ENCODE data around the gene ENPP3. TPM values are rescaled to one million over a fixed set of nuclear protein-coding genes. Genes with fewer than 3 reads are reported as not detected.

ENPP3 gene
- polyA plus RNA-seq, 1 of the 3 experiments (the other 2 are of a cell fraction) = not detected

DNA sequence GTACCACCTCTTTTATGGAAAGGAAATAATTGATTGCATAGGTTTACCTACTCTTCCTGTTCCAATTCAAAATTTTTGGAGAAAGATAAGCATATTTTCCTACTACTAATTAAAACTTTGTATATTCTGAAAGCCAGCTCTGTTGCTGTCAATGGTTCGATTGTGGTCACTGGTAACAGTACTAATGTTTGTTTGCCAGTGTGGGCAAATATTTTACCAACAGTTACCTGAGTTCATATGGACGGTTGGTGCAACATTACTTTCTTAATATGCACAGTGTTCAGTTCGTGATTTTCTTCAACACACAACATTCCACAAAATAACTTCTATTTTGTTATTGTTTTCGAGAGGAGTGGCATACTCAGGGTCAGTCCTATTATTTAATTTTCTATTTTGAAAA is 90.8 kb downstream of the ENPP3 start:
- no peaks in the 10 kb centered on the region for H3K9me2 ChIP-seq
- no peaks in the 10 kb centered on the region for H3K79me2 ChIP-seq (ENCODE audit: insufficient read depth)
- no peak overlapping the region for H3K9ac ChIP-seq
- no peaks in the 10 kb centered on the region for H3K9me3 ChIP-seq
- ChIA-PET POLR2A (no interaction called here), CTCF (no interaction called here)
- no peak overlapping the region for H3K4me3 ChIP-seq (ENCODE audit: low read depth in 2 of 2, low read length in 1 of 2)
- H3K36me3 ChIP-seq (replicated peaks in 1 of 2; ENCODE audit: control insufficient read depth in 1 of 2, insufficient read depth in 2 of 2, low read length in 1 of 2) = no peaks in the 10 kb centered on the region
- no peaks in the 10 kb centered on the region for H3K4me1 ChIP-seq (ENCODE audit: control insufficient read depth in 1 of 2, insufficient read depth in 2 of 2, low read depth in 1 of 2, low read length in 1 of 2)
- no peak for TF ChIP-seq CTCF (IDR thresholded peaks at IDR 0.05)
- TF ChIP-seq CHD2 (IDR thresholded peaks at IDR 0.05; ENCODE audit: low read length, partially characterized antibody) = no peak
- no peak for TF ChIP-seq GATA2 (CRISPR knock-in tag; IDR thresholded peaks at IDR 0.05)
- TF ChIP-seq MAX (IDR thresholded peaks at IDR 0.05; ENCODE audit: low read depth) = no peak
- TF ChIP-seq RFX5 (IDR thresholded peaks at IDR 0.05; ENCODE audit: low read length) = no peak
- TF ChIP-seq, protein P1, sequence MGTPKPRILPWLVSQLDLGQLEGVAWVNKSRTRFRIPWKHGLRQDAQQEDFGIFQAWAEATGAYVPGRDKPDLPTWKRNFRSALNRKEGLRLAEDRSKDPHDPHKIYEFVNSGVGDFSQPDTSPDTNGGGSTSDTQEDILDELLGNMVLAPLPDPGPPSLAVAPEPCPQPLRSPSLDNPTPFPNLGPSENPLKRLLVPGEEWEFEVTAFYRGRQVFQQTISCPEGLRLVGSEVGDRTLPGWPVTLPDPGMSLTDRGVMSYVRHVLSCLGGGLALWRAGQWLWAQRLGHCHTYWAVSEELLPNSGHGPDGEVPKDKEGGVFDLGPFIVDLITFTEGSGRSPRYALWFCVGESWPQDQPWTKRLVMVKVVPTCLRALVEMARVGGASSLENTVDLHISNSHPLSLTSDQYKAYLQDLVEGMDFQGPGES (IDR thresholded peaks at IDR 0.05; ENCODE audit: low read depth, low read length) = no peak
- TF ChIP-seq MXI1 (IDR thresholded peaks at IDR 0.05; ENCODE audit: low read depth, low read length) = no peak
- TF ChIP-seq EZH2phosphoT487 (IDR thresholded peaks at IDR 0.05; ENCODE audit: borderline replicate concordance, low read depth) = no peak
- TF ChIP-seq FOSL2 (IDR thresholded peaks at IDR 0.05; ENCODE audit: borderline replicate concordance, low read depth) = no peak
- no peak for TF ChIP-seq FOXJ3 (CRISPR knock-in tag; IDR thresholded peaks at IDR 0.05)
- no peak for TF ChIP-seq REST (IDR thresholded peaks at IDR 0.05; ENCODE audit: low read depth, low read length)
- TF ChIP-seq JUND (IDR thresholded peaks at IDR 0.05) = no peak
- no peak for TF ChIP-seq SIN3A (IDR thresholded peaks at IDR 0.05; ENCODE audit: borderline replicate concordance, low read depth, low read length)
- no peak for TF ChIP-seq NRF1 (IDR thresholded peaks at IDR 0.05; ENCODE audit: low read depth, low read length)
- TF ChIP-seq EP300 (IDR thresholded peaks at IDR 0.05; ENCODE audit: borderline replicate concordance in 1 of 2, low read depth in 1 of 2, low read length in 1 of 2) = no peak
- no peak for TF ChIP-seq SMC3 (IDR thresholded peaks at IDR 0.05; ENCODE audit: low read depth, low read length)
- TF ChIP-seq MEF2A (IDR thresholded peaks at IDR 0.05; ENCODE audit: borderline replicate concordance, low read depth) = no peak
- TF ChIP-seq, protein P2, sequence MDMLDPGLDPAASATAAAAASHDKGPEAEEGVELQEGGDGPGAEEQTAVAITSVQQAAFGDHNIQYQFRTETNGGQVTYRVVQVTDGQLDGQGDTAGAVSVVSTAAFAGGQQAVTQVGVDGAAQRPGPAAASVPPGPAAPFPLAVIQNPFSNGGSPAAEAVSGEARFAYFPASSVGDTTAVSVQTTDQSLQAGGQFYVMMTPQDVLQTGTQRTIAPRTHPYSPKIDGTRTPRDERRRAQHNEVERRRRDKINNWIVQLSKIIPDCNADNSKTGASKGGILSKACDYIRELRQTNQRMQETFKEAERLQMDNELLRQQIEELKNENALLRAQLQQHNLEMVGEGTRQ (IDR thresholded peaks at IDR 0.05; ENCODE audit: borderline replicate concordance, low read depth, low read length) = no peak
- TF ChIP-seq, protein P3, sequence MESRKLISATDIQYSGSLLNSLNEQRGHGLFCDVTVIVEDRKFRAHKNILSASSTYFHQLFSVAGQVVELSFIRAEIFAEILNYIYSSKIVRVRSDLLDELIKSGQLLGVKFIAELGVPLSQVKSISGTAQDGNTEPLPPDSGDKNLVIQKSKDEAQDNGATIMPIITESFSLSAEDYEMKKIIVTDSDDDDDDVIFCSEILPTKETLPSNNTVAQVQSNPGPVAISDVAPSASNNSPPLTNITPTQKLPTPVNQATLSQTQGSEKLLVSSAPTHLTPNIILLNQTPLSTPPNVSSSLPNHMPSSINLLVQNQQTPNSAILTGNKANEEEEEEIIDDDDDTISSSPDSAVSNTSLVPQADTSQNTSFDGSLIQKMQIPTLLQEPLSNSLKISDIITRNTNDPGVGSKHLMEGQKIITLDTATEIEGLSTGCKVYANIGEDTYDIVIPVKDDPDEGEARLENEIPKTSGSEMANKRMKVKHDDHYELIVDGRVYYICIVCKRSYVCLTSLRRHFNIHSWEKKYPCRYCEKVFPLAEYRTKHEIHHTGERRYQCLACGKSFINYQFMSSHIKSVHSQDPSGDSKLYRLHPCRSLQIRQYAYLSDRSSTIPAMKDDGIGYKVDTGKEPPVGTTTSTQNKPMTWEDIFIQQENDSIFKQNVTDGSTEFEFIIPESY (IDR thresholded peaks at IDR 0.05; ENCODE audit: borderline replicate concordance, low read depth) = no peak
- no peaks in the 10 kb centered on the region for H4K20me1 ChIP-seq (ENCODE audit: insufficient read depth)
- 1% methylated on average over 4 of the region's 4 CpGs for WGBS (ENCODE audit: low lambda C conversion rate)
- no peak overlapping the region for H2AFZ ChIP-seq (ENCODE audit: low read depth)
- H3K27me3 ChIP-seq (ENCODE audit: insufficient read depth) = no peaks in the 10 kb centered on the region; the same call in 1 of the 2 replicates
- DNase-seq = no peak
- no peaks in the 10 kb centered on the region for H3F3A ChIP-seq (replicated peaks; ENCODE audit: insufficient read depth)
- H3K27ac ChIP-seq (ENCODE audit: low read depth in 2 of 2, low read length in 1 of 2) = no peak overlapping the region
- no peak overlapping the region for H3K4me2 ChIP-seq
